Measurements from ENCODE around the gene RLBP1.

The RLBP1 gene

DNA sequence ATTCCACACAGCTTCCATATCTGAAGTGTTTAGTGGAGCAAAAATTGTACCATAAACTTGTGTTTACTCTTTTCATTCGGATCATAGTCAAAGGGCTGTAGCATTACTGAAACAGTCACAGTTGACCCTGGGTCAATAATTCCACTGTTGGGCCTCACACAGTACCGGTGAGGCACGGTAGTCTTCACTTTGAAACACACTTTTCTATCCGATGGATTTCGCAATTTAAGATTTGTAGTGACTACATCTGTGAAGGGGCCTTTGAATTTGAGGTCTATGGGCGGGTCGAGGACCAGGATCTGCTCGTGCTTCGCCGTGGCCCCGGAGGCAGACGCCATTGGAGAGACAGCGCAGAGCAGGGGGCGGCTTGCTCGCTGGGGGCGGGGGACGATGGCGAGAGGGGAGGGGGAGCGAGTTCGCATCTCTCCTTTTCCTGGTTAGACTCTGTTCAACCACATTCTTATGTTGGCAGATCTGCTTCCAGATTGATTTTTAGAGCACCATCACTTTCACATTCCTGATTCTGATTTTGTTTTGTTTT is 19.8 kb downstream of the RLBP1 start:
- Histone ChIP-seq H3K4me1 (ENCODE audit: insufficient read depth, low read length) (no peaks in the 10 kb centered on the region; the same call in 1 of the 2 replicates), H3K27ac (ENCODE audit: low read length) (no peak overlapping the region), H3K4me2 (ENCODE audit: insufficient read depth, low read length) (no peak overlapping the region), H3K4me3 (ENCODE audit: low read depth in 1 of 2, low read length in 2 of 2) (no peak overlapping the region), H3K79me2 (ENCODE audit: insufficient read depth, low read length) (no peaks in the 10 kb centered on the region), H3K9ac (ENCODE audit: low read depth, low read length) (no peak overlapping the region), H3K36me3 (ENCODE audit: insufficient read depth, low read length) (0 out of 2 replicates have a peak, but pooled peaks cover 3% of the 10 kb centered on the region), H4K20me1 (ENCODE audit: insufficient read depth, low read length) (no peaks in the 10 kb centered on the region), H3K27me3 (ENCODE audit: insufficient read depth, low read length, poor library complexity) (no peaks in the 10 kb centered on the region), H2AFZ (ENCODE audit: low read depth, low read length) (no peak overlapping the region), H3K9me3 (ENCODE audit: insufficient read depth, low read length, severe bottlenecking) (no peaks in the 10 kb centered on the region)
- DNase-seq (no peak), ATAC-seq (ENCODE audit: insufficient read depth, low read depth) (no peak)
- TF ChIP-seq, protein P1, sequence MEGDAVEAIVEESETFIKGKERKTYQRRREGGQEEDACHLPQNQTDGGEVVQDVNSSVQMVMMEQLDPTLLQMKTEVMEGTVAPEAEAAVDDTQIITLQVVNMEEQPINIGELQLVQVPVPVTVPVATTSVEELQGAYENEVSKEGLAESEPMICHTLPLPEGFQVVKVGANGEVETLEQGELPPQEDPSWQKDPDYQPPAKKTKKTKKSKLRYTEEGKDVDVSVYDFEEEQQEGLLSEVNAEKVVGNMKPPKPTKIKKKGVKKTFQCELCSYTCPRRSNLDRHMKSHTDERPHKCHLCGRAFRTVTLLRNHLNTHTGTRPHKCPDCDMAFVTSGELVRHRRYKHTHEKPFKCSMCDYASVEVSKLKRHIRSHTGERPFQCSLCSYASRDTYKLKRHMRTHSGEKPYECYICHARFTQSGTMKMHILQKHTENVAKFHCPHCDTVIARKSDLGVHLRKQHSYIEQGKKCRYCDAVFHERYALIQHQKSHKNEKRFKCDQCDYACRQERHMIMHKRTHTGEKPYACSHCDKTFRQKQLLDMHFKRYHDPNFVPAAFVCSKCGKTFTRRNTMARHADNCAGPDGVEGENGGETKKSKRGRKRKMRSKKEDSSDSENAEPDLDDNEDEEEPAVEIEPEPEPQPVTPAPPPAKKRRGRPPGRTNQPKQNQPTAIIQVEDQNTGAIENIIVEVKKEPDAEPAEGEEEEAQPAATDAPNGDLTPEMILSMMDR (IDR thresholded peaks at IDR 0.05; ENCODE audit: borderline replicate concordance, extremely low read depth, low read length, poor library complexity, severe bottlenecking), result no peak
- no peak for TF ChIP-seq EZH2 (IDR thresholded peaks at IDR 0.05; ENCODE audit: borderline replicate concordance, low read depth, low read length, severe bottlenecking)

DNA sequence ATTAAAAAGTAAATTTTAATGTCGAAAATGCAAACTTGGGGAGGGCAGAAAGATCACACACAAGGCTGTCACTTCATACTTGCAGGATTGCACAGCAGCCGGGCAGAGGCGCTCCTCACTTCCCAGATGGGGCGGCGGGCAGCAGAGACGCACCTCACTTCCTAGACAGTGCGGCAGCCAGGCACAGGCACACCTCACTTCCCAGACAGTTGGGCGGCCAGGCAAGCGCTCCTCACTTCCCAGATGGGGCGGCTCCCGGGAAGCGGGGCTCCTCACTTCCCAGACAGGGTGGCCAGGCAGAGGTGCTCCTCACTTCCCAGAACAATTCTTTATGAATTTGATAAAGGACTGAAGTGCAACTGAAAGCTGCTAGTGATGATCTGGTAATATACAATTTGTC is 21.2 kb downstream of the RLBP1 start:
- no peak overlapping the region for H3K4me3 ChIP-seq (ENCODE audit: low read depth in 1 of 2, low read length in 2 of 2)
- H3K79me2 ChIP-seq (ENCODE audit: insufficient read depth, low read length), result no peaks in the 10 kb centered on the region
- DNase-seq (no peak), ATAC-seq (ENCODE audit: insufficient read depth, low read depth) (no peak)
- H3K9ac ChIP-seq (ENCODE audit: low read depth, low read length), result no peak overlapping the region
- H3K27me3 ChIP-seq (ENCODE audit: insufficient read depth, low read length, poor library complexity), result no peaks in the 10 kb centered on the region
- no peak overlapping the region for H3K27ac ChIP-seq (ENCODE audit: low read length)
- H2AFZ ChIP-seq (ENCODE audit: low read depth, low read length), result no peak overlapping the region
- no peaks in the 10 kb centered on the region for H4K20me1 ChIP-seq (ENCODE audit: insufficient read depth, low read length)
- no peak overlapping the region for H3K4me2 ChIP-seq (ENCODE audit: insufficient read depth, low read length)
- 0 out of 2 replicates have a peak, but pooled peaks cover 5% of the 10 kb centered on the region for H3K36me3 ChIP-seq (ENCODE audit: insufficient read depth, low read length)
- no peaks in the 10 kb centered on the region for H3K9me3 ChIP-seq (ENCODE audit: insufficient read depth, low read length, severe bottlenecking)
- no peak for TF ChIP-seq EZH2 (IDR thresholded peaks at IDR 0.05; ENCODE audit: borderline replicate concordance, low read depth, low read length, severe bottlenecking)
- TF ChIP-seq, protein P1 (IDR thresholded peaks at IDR 0.05; ENCODE audit: borderline replicate concordance, extremely low read depth, low read length, poor library complexity, severe bottlenecking), result no peak
- H3K4me1 ChIP-seq (ENCODE audit: insufficient read depth, low read length), result no peaks in the 10 kb centered on the region

DNA sequence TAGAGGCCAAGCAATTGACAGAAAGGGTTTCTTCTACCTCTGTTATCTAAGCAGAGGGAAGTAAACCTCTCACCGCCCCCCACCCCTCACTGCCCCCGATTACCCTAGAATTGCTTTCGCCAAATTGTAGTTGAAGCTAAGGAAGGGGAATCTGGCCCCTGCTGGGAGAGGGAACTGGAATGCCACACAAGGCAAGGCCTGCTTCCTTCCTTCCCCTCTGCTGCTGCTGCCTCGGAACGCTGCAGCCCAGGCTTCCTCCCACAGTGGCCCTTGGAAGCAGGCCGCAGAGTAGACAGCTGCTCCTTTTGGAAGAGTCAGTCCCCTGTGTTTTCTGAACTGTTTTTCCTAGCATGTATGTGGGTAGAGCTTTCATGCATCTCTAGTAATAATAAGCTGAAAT is 21.6 kb downstream of the RLBP1 start:
- no peak for ATAC-seq (ENCODE audit: insufficient read depth, low read depth)

More for the DNA sequence above, 21.6 kb downstream of the RLBP1 start:
- no peak overlapping the region for H3K27ac ChIP-seq (ENCODE audit: low read length)
- peaks cover 8% of the 10 kb centered on the region; the same call in 1 of the 2 replicates for H3K36me3 ChIP-seq (ENCODE audit: insufficient read depth, low read length)
- no peaks in the 10 kb centered on the region for H3K79me2 ChIP-seq (ENCODE audit: insufficient read depth, low read length)
- H3K4me3 ChIP-seq (ENCODE audit: low read depth in 1 of 2, low read length in 2 of 2), result no peak overlapping the region
- no peaks in the 10 kb centered on the region for H3K27me3 ChIP-seq (ENCODE audit: insufficient read depth, low read length, poor library complexity)
- no peaks in the 10 kb centered on the region for H4K20me1 ChIP-seq (ENCODE audit: insufficient read depth, low read length)
- no peaks in the 10 kb centered on the region for H3K9me3 ChIP-seq (ENCODE audit: insufficient read depth, low read length, severe bottlenecking)
- no peak for DNase-seq
- H3K9ac ChIP-seq (ENCODE audit: low read depth, low read length), result no peak overlapping the region
- no peaks in the 10 kb centered on the region for H3K4me1 ChIP-seq (ENCODE audit: insufficient read depth, low read length)
- TF ChIP-seq, protein P1 (IDR thresholded peaks at IDR 0.05; ENCODE audit: borderline replicate concordance, extremely low read depth, low read length, poor library complexity, severe bottlenecking), result no peak
- H2AFZ ChIP-seq (ENCODE audit: low read depth, low read length), result no peak overlapping the region
- no peak overlapping the region for H3K4me2 ChIP-seq (ENCODE audit: insufficient read depth, low read length)
